Neural cell (in vitro differentiated cells): ENCODE results near the gene SFMBT2. TPM values are rescaled to one million over a fixed set of nuclear protein-coding genes. Genes with fewer than 3 reads are reported as not detected.

ENCODE experiments used
- H2AFZ ChIP-seq: fragments of 200-600, 300-800 bp; sonication (generic), shearing (Covaris generic); 2 replicates; pipeline ENCODE4 v1.6.0; 2014; ENCODE audit warnings: low read depth, mild to moderate bottlenecking, antibody characterized with exemption, low read length, moderate library complexity
- H3F3A ChIP-seq: fragments of 200-600 bp; shearing (Covaris generic); 2 replicates; pipeline ENCODE4 v1.6.1; 2016; ENCODE audit warnings: mild to moderate bottlenecking, moderate library complexity, mixed read lengths, antibody characterized with exemption, low read length; ENCODE audit not compliant: insufficient read depth, poor library complexity, severe bottlenecking
- H3K27ac ChIP-seq: fragments of 200-600, 300-800 bp; sonication (generic), shearing (Covaris generic); 2 replicates; pipeline ENCODE4 v1.5.1; 2014; ENCODE audit warnings: mild to moderate bottlenecking, low read length, moderate library complexity
- H3K27me3 ChIP-seq: fragments of 300-800, 200-600 bp; sonication (generic), shearing (Covaris generic); 2 replicates; pipeline ENCODE4 v1.6.0; 2014; ENCODE audit warnings: mild to moderate bottlenecking, low read depth, low read length, moderate library complexity; ENCODE audit not compliant: insufficient read depth
- H3K36me3 ChIP-seq: fragments of 300-800, 200-600 bp; sonication (generic), shearing (Covaris generic); 2 replicates; pipeline ENCODE4 v1.5.1; 2014; ENCODE audit warnings: mild to moderate bottlenecking, antibody characterized with exemption, low read length, moderate library complexity; ENCODE audit not compliant: insufficient read depth
- H3K4me2 ChIP-seq: fragments of 300-800, 200-600 bp; sonication (generic), shearing (Covaris generic); 2 replicates; pipeline ENCODE4 v1.6.0; 2014; ENCODE audit warnings: mild to moderate bottlenecking, low read length
- H3K4me3 ChIP-seq: fragments of 300-800, 200-600 bp; sonication (generic), shearing (Covaris generic); 2 replicates; pipeline ENCODE4 v1.5.1; 2014; ENCODE audit warnings: mild to moderate bottlenecking, low read length, moderate library complexity
- H3K79me2 ChIP-seq: fragments of 200-600 bp; shearing (Covaris generic); replicated peaks from 2 replicates; pipeline ENCODE4 v1.6.0; 2014; ENCODE audit warnings: mild to moderate bottlenecking, low read length, moderate library complexity; ENCODE audit not compliant: insufficient read depth
- H3K9ac ChIP-seq: fragments of 300-800, 200-600 bp; sonication (generic), shearing (Covaris generic); 2 replicates; pipeline ENCODE4 v1.6.1; 2016; ENCODE audit warnings: mild to moderate bottlenecking, low read length, mixed read lengths
- H3K9me2 ChIP-seq: fragments of 200-600 bp; shearing (Covaris generic); 2 replicates; pipeline ENCODE4 v1.6.1; 2016; ENCODE audit warnings: mild to moderate bottlenecking, low read length, mixed read lengths; ENCODE audit not compliant: insufficient read depth
- H3K9me3 ChIP-seq: fragments of 200-600, 300-800 bp; sonication (generic), shearing (Covaris generic); 2 replicates; pipeline ENCODE4 v1.6.1; 2016; ENCODE audit warnings: mild to moderate bottlenecking, mixed run types, low read length, moderate library complexity, mixed read lengths
- H4K20me1 ChIP-seq: fragments of 200-600 bp; shearing (Covaris generic); 2 replicates; pipeline ENCODE4 v1.6.1; 2016; ENCODE audit warnings: mild to moderate bottlenecking, mixed run types; ENCODE audit not compliant: insufficient read depth
- CTCF ChIP-seq: fragments of 450-650 bp; IDR thresholded peaks from 2 replicates; pipeline ENCODE4 v1.5.1; 2014; ENCODE audit warnings: antibody characterized with exemption, mild to moderate bottlenecking, moderate library complexity; ENCODE audit not compliant: poor library complexity, severe bottlenecking
- EP300 ChIP-seq: fragments of 450-650 bp; conservative IDR thresholded peaks from 2 replicates; pipeline ENCODE4 v1.6.1; 2014; ENCODE audit warnings: antibody characterized with exemption, mild to moderate bottlenecking, moderate library complexity; ENCODE audit not compliant: poor library complexity, severe bottlenecking
- EZH2 ChIP-seq: fragments of 200-600, 300-800 bp; shearing (Covaris generic), sonication (generic); IDR thresholded peaks from 2 replicates; pipeline ENCODE4 v1.6.1; 2014; ENCODE audit warnings: antibody characterized with exemption, low read length, borderline replicate concordance, mild to moderate bottlenecking; ENCODE audit not compliant: insufficient read depth, poor library complexity, severe bottlenecking
- MXI1 ChIP-seq: fragments of 450-650 bp; conservative IDR thresholded peaks from 2 replicates; pipeline ENCODE4 v1.6.1; 2014; ENCODE audit warnings: antibody characterized with exemption, mild to moderate bottlenecking; ENCODE audit not compliant: poor library complexity, severe bottlenecking
- POLR2AphosphoS5 ChIP-seq: IDR thresholded peaks from 2 replicates; pipeline ENCODE4 v1.6.1; 2012
- RAD21 ChIP-seq: fragments of 450-650 bp; conservative IDR thresholded peaks from 2 replicates; pipeline ENCODE4 v1.6.1; 2014; ENCODE audit warnings: antibody characterized with exemption, mild to moderate bottlenecking, moderate library complexity
- REST ChIP-seq: IDR thresholded peaks from 2 replicates; pipeline ENCODE4 v1.6.1; 2012; ENCODE audit warnings: borderline replicate concordance
- SMC3 ChIP-seq: fragments of 450-650 bp; conservative IDR thresholded peaks from 2 replicates; pipeline ENCODE4 v1.6.1; 2014; ENCODE audit warnings: antibody characterized with exemption, mild to moderate bottlenecking, moderate library complexity; ENCODE audit not compliant: poor library complexity
- TAF1 ChIP-seq: IDR thresholded peaks from 2 replicates; pipeline ENCODE4 v1.6.1; 2012; ENCODE audit warnings: low read depth
- polyA plus RNA-seq: library from polyadenylated mRNA; depleted of rRNA; stranded (reverse); fragments of >200 nt; gene quantifications from 2 replicates; pipeline ENCODE4 v1.2.3, GENCODE V29; 2014

The SFMBT2 gene
- polyA plus RNA-seq, 1 donor from 2014 or later: 1.3 TPM

GRCh38 chr10:7250236-7250635, 160.6 kb downstream of the SFMBT2 start:
- H3K9me3 ChIP-seq: no peaks in the 10 kb centered on the region
- no peaks in the 10 kb centered on the region for H3K27me3 ChIP-seq
- H3F3A ChIP-seq: no peaks in the 10 kb centered on the region
- no peak overlapping the region for H3K4me3 ChIP-seq
- H4K20me1 ChIP-seq: no peaks in the 10 kb centered on the region
- no peak overlapping the region for H3K27ac ChIP-seq
- H3K9me2 ChIP-seq: no peaks in the 10 kb centered on the region
- no peak overlapping the region for H2AFZ ChIP-seq
- no peaks in the 10 kb centered on the region for H3K79me2 ChIP-seq
- no peak overlapping the region for H3K4me2 ChIP-seq
- TF ChIP-seq EZH2 (no peak), REST (no peak), TAF1 (no peak)
- no peaks in the 10 kb centered on the region for H3K36me3 ChIP-seq
- H3K9ac ChIP-seq: no peak overlapping the region

- H3F3A ChIP-seq: no peaks in the 10 kb centered on the region
- H3K4me2 ChIP-seq: no peak overlapping the region
- H4K20me1 ChIP-seq: no peaks in the 10 kb centered on the region
- H3K9ac ChIP-seq: no peak overlapping the region
- no peak overlapping the region for H3K27ac ChIP-seq
- no peak overlapping the region for H3K4me3 ChIP-seq
- no peaks in the 10 kb centered on the region for H3K79me2 ChIP-seq
- TF ChIP-seq EZH2 (no peak), POLR2AphosphoS5 (no peak), EP300 (no peak), SMC3 (no peak), TAF1 (no peak), MXI1 (no peak), CTCF (no peak), RAD21 (no peak), REST (no peak)
- no peak overlapping the region for H2AFZ ChIP-seq
- H3K27me3 ChIP-seq: no peaks in the 10 kb centered on the region
- no peaks in the 10 kb centered on the region for H3K9me2 ChIP-seq
- H3K36me3 ChIP-seq: no peaks in the 10 kb centered on the region
- H3K9me3 ChIP-seq: no peaks in the 10 kb centered on the region
Measured at GRCh38 chr10:7248585-7249164, 162.2 kb downstream of the SFMBT2 start.
